ENCODE measurements around the gene UBA5. TPM values are rescaled to one million over a fixed set of nuclear protein-coding genes. Genes with fewer than 3 reads are reported as not detected.

The UBA5 gene
- total RNA-seq, 4 donors from 2014 or later = 24.5 to 48.2 (median 35.6) TPM

GRCh38 chr3:132662212-132662611 lies 2.1 kb downstream of the UBA5 start:
- ATAC-seq = no peak
- Histone ChIP-seq H3K4me1 (peaks cover 4 to 48% (median 15%) of the 10 kb centered on the region in 3 donors), H3K4me3 (no peak overlapping the region), H3K27ac (no peak overlapping the region), H3K36me3 (peaks cover 0 to 8% of the 10 kb centered on the region in 2 donors), H3K27me3 (no peaks in the 10 kb centered on the region), H3K9me3 (no peaks in the 10 kb centered on the region)
- TF ChIP-seq EP300 (IDR thresholded peaks at IDR 0.05) (no peak), CTCF (IDR thresholded peaks at IDR 0.05) (no peak), POLR2A (IDR thresholded peaks at IDR 0.05) (no peak), POLR2AphosphoS5 (IDR thresholded peaks at IDR 0.05) (no peak)

DNA sequence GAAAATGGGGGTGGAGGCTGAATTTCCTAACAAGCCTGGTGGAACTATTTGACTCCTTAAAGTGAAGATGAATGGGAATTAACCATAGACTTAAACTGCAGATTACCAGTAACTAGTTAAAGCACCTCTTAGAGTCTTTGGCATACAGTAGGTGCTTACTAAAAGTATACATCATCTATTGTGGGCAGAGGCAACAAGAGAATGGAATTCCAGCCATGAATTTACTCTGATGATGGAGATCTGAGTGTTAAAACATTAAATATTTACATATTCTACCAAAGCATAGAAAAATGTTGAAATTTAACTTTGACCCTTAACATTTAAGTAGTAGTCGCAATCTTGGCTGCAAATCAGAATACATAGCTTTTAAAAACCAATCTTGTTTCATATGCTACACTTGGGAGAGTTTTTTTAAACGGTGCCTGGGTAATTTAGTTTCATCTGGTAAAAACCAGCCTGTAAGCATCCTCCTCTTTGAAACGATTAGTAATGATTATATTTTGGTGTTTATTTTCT lies 5.2 kb downstream of the UBA5 start:
- no peak for ATAC-seq

GRCh38 chr3:132669256-132669777 lies 9.2 kb downstream of the UBA5 start:
- ATAC-seq = no peak
- Histone ChIP-seq H3K36me3 (peaks cover 8 to 56% of the 10 kb centered on the region in 2 donors), H3K27ac (no peak overlapping the region), H3K9me3 (no peaks in the 10 kb centered on the region), H3K4me3 (no peak overlapping the region), H3K27me3 (no peaks in the 10 kb centered on the region), H3K4me1 (peaks cover 0 to 8% (median 0%) of the 10 kb centered on the region in 3 donors)
- no peak for TF ChIP-seq POLR2AphosphoS5 (IDR thresholded peaks at IDR 0.05)
- WGBS, 2 donors (ENCODE audit: low coverage in 1 of 2) = 67 to 86% methylated on average over 1 to 5 of the region's 5 CpGs

More for the DNA sequence above, 5.2 kb downstream of the UBA5 start:
- Histone ChIP-seq H3K27ac (no peak overlapping the region), H3K4me1 (peaks cover 4 to 31% (median 9%) of the 10 kb centered on the region in 3 donors), H3K4me3 (no peak overlapping the region), H3K9me3 (no peaks in the 10 kb centered on the region), H3K27me3 (no peaks in the 10 kb centered on the region), H3K36me3 (peaks cover 0 to 22% of the 10 kb centered on the region in 2 donors)
- WGBS, 2 donors (ENCODE audit: low coverage in 1 of 2) = 14 to 41% methylated on average over 3 of the region's 3 CpGs
- no peak for TF ChIP-seq POLR2AphosphoS5 (IDR thresholded peaks at IDR 0.05)
- no peak for TF ChIP-seq POLR2A (IDR thresholded peaks at IDR 0.05)
- no peak for TF ChIP-seq EP300 (IDR thresholded peaks at IDR 0.05)

- Histone ChIP-seq H3K9me3 (no peaks in the 10 kb centered on the region), H3K27ac (no peak overlapping the region), H3K4me1 (no peaks in the 10 kb centered on the region), H3K36me3 (peaks cover 13 to 92% of the 10 kb centered on the region in 2 donors), H3K27me3 (no peaks in the 10 kb centered on the region), H3K4me3 (no peak overlapping the region)
- no peak for ATAC-seq
- no peak for TF ChIP-seq EP300 (IDR thresholded peaks at IDR 0.05)
- TF ChIP-seq POLR2AphosphoS5 (IDR thresholded peaks at IDR 0.05) = no peak
- no peak for TF ChIP-seq CTCF (IDR thresholded peaks at IDR 0.05)
- no peak for TF ChIP-seq POLR2A (IDR thresholded peaks at IDR 0.05)
These were observed 15.3 kb downstream of the UBA5 start for GRCh38 chr3:132675408-132675807.

DNA sequence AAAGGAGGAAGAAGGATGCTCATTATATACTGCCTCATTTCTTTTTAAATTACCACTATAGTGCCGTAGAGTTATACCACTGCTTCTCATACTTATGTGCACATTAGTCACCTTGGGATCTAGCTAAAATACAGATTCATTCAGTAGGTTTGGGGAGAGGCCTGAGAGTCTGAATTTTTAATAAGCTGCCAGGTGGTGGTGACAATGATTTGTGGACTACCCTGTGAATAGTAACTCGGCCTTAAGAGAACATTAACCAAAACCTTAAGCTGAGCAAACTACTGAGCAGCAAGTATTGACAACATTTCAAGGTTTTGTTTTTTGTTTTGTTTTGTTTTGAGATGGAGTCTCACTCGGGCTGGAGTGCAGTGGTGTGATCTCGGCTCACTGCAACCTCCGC lies 19.8 kb downstream of the UBA5 start:
- TF ChIP-seq POLR2A (IDR thresholded peaks at IDR 0.05) (no peak), CTCF (IDR thresholded peaks at IDR 0.05) (no peak), EP300 (IDR thresholded peaks at IDR 0.05) (no peak)
- peak overlapping the region in 3 of 4 donors; percentile 6 to 35 (median 19) for H3K27ac ChIP-seq
- no peaks in the 10 kb centered on the region for H3K27me3 ChIP-seq
- H3K4me1 ChIP-seq = no peaks in the 10 kb centered on the region
- no peak for ATAC-seq
- 83 to 88% methylated on average over 5 of the region's 5 CpGs for WGBS, 2 donors (ENCODE audit: low coverage in 1 of 2)
- no peaks in the 10 kb centered on the region for H3K9me3 ChIP-seq
- H3K36me3 ChIP-seq = peaks cover 5 to 97% of the 10 kb centered on the region in 2 donors
- H3K4me3 ChIP-seq = no peak overlapping the region

DNA sequence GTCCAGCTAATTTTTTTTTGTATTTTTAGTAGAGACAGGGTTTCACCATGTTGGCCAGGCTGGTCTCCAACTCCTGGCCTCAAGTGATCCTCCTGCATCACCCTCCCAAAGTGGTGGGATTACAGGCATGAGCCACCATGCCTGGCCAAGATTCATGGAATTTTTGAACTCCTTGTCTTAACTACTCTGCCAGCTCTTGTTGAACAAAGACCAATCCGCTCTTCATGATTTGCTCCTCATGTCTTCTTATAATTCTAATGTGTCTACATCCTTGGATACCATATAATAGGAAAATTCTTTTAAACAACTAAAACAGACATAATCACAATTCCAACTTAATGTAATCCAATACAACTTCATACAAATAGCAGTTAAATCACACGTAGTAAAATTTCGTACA lies 21.3 kb downstream of the UBA5 start:
- H3K4me1 ChIP-seq = no peaks in the 10 kb centered on the region
- H3K27ac ChIP-seq = no peak overlapping the region
- no peaks in the 10 kb centered on the region for H3K27me3 ChIP-seq
- no peaks in the 10 kb centered on the region for H3K9me3 ChIP-seq
- peaks cover 9 to 97% of the 10 kb centered on the region in 2 donors for H3K36me3 ChIP-seq
- 92 to 94% methylated on average over 3 of the region's 3 CpGs for WGBS, 2 donors (ENCODE audit: low coverage in 1 of 2)
- H3K4me3 ChIP-seq = no peak overlapping the region
- TF ChIP-seq POLR2AphosphoS5 (IDR thresholded peaks at IDR 0.05) (no peak), EP300 (IDR thresholded peaks at IDR 0.05) (no peak), CTCF (IDR thresholded peaks at IDR 0.05) (no peak), POLR2A (IDR thresholded peaks at IDR 0.05) (no peak)
- ATAC-seq = no peak
